Right lobe of liver (tissue), 6 donors: Measurements from ENCODE around the gene RAB4B. TPM values are rescaled to one million over a fixed set of nuclear protein-coding genes. Genes with fewer than 3 reads are reported as not detected.
A peak's percentile ranks its signal among the peaks of the same experiment; 100 is the strongest.
"Not testable (repeated sequence)": the region's sequence is repeated elsewhere in the genome, so short reads cannot be mapped to it uniquely, and the experiment has no call there.

Source experiments
- ATAC-seq, 4 donors: fragments of 200-7000 bp; cut with Tn5 transposase; one replicate each; pipeline ENCODE4 v1.9.1; 2020; ENCODE audit warnings: mild to moderate bottlenecking in 4 of 4, moderate library complexity in 4 of 4
- DNase-seq, 3 donors: peaks; one replicate each; pipeline ENCODE4 v3.0.0-alpha.2; 2020
- H3K27ac ChIP-seq, 3 donors: fragments of 200-600 bp; one replicate each; pipeline ENCODE4 v1.8.0; 2022
- H3K27me3 ChIP-seq, 2 donors: fragments of 200-600 bp; one replicate each; pipeline ENCODE4 v1.8.0; 2022
- H3K36me3 ChIP-seq, 4 donors: fragments of 200-600 bp; sonication (generic) in 1 of 4; one replicate each; pipeline versions ENCODE4 v1.5.1 to v1.8.0; 2017 to 2022; ENCODE audit warnings: control low read depth in 1 of 4
- H3K4me1 ChIP-seq, 4 donors: fragments of 200-600 bp; sonication (generic) in 1 of 4; one replicate each; pipeline versions ENCODE4 v1.5.1 to v1.8.0; 2017 to 2022; ENCODE audit warnings: control low read depth in 1 of 4
- H3K4me3 ChIP-seq, 3 donors: fragments of 200-600 bp; one replicate each; pipeline ENCODE4 v1.8.0; 2022
- H3K9me3 ChIP-seq, 4 donors: fragments of 200-600 bp; sonication (generic) in 1 of 4; one replicate each; pipeline versions ENCODE4 v1.5.1 to v1.8.0; 2017 to 2022; ENCODE audit warnings: control low read depth in 1 of 4
- CTCF ChIP-seq, 4 donors: fragments of 200-600 bp in 3 of 4; fragments of 450-650 bp in 1 of 4; IDR thresholded peaks; one replicate each; pipeline versions ENCODE4 v1.5.1 to v1.8.0; 2016 to 2022; ENCODE audit warnings: antibody characterized with exemption in 4 of 4, mild to moderate bottlenecking in 2 of 4
- POLR2A ChIP-seq: fragments of 450-650 bp; IDR thresholded peaks from one replicate; pipeline ENCODE4 v1.6.1; 2017; ENCODE audit warnings: antibody characterized with exemption, mild to moderate bottlenecking
- WGBS: methylation state at CpG from one replicate; pipeline ENCODE4 v1.1.6; 2018; ENCODE audit warnings: low coverage, low lambda C conversion rate; ENCODE audit not compliant: insufficient coverage; ENCODE audit errors: missing lambda C conversion rate; 5-methylcytosine and 5-hydroxymethylcytosine counted together
- intact Hi-C, 2 donors: fragments of 100-400 bp; cut with DNase I; formaldehyde crosslinking; loops; one replicate each; pipeline versions ENCODE4 v1.11.2 to v1.14.1; 2022
- total RNA-seq, 6 experiments: library from RNA; depleted of rRNA in 2 of 6; stranded (reverse); fragments of >200 nt in 2 of 6; fragmentation: NEBNext Ultra II Directional in 3 of 6; extraction: Animal tissue kit (Norgen Biotek cat#: 25700) in 3 of 6; gene quantifications; one replicate each; pipeline versions ENCODE4 v1.1.0 to v1.2.4, GENCODE V29; 2016 to 2023
- donor health status: DM: no; HTN: yes; CAD: no.
- donor health status: DM: no; HTN: no; CAD: no.
- donor health status: DM: no; HTN: no; CAD: no.
- donor health status: DM: no; HTN: yes; CAD: no.
- donor health status: DM: no; HTN: yes; CAD: no.

RAB4B gene
- total RNA-seq, 6 experiments from 2014 or later, result 6.4 to 17.2 (median 10.2) TPM

GRCh38 chr19:40836754-40837429 is 58.8 kb downstream of the RAB4B start:
- Histone ChIP-seq H3K4me1 (peaks cover 0 to 7% (median 3%) of the 10 kb centered on the region in 4 donors), H3K27me3 (no peaks in the 10 kb centered on the region), H3K4me3 (no peak overlapping the region), H3K36me3 (no peaks in the 10 kb centered on the region), H3K27ac (no peak overlapping the region), H3K9me3 (no peaks in the 10 kb centered on the region)
- ATAC-seq, result no peak
- no peak for DNase-seq
- TF ChIP-seq POLR2A, result no peak
- TF ChIP-seq CTCF (IDR thresholded peaks at IDR 0.05), result no peak
- WGBS, result 77% methylated on average over 5 of the region's 6 CpGs
- intact Hi-C loops, result no loop called here

GRCh38 chr19:40838477-40838876 is 60.4 kb downstream of the RAB4B start:
- H3K36me3 ChIP-seq, H3K4me3 ChIP-seq, ATAC-seq, intact Hi-C loops, H3K4me1 ChIP-seq, DNase-seq, H3K27ac ChIP-seq, H3K9me3 ChIP-seq, H3K27me3 ChIP-seq: not testable (repeated sequence)
- 67% methylated on average over 1 of the region's 1 CpG for WGBS

DNA sequence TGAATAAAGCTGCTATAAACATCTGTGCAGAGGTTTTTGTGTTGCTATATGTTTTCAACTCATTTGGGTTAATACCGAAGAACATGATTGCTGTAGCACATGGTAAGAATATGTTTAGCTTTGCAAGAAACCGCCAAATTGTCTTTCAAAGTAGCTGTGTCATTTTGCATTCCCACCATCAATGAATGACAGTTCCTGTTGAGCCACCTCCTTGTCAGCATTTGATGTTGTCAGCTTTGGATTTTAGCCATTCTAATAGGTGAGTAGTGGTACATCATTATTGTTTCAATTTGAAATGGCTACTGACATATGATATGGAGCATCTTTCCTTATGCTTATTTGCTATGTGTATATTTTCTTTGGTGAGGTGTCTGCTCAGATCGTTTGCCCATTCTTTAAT is 64.0 kb downstream of the RAB4B start:
- 19% methylated on average over 2 of the region's 3 CpGs for WGBS
- H3K4me3 ChIP-seq, H3K9me3 ChIP-seq, DNase-seq, H3K4me1 ChIP-seq, H3K27me3 ChIP-seq, H3K36me3 ChIP-seq, intact Hi-C loops, H3K27ac ChIP-seq: not testable (repeated sequence)
- ATAC-seq, result peak in 1 of 4 donors; percentile 14

DNA sequence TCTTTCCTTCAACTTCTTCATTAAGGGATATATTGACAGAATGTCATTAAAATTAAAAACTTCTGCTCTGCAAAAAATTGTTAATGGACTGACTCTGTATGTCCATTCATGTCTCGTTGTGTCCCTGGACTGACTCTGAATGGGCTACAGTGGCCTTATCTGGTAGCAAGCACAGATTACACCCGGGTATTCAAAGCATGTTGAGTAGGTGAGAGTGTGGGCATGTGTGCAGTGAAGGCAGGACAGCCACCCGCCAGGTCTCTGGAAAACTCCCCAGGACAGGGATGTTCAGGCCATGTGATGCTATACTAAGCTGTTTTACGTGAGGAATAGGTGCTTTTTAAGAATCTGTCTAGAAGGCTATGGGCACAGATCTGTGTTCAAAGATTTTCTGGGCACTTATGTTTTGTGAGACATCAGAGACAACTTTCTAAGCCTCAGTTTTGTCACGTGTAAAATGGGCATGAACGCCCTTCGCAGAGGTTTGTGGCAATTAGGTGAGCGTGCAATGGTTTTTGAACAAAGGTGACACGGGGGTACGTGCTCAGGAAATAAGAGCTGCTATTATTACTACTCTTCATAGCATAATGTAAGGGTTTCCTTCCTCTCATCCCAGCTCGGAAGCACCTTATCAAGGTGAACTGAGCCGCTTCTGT is 65.1 kb downstream of the RAB4B start:
- H3K27me3 ChIP-seq, H3K36me3 ChIP-seq, H3K4me1 ChIP-seq, DNase-seq, H3K4me3 ChIP-seq, H3K9me3 ChIP-seq, intact Hi-C loops, H3K27ac ChIP-seq: not testable (repeated sequence)
- 67% methylated on average over 6 of the region's 12 CpGs for WGBS
- ATAC-seq, result peak in 2 of 4 donors; percentile 1 to 6

- H3K9me3 ChIP-seq, H3K27me3 ChIP-seq, H3K27ac ChIP-seq, H3K4me3 ChIP-seq, H3K4me1 ChIP-seq, intact Hi-C loops: not testable (repeated sequence)
- 50% methylated on average over 4 of the region's 19 CpGs for WGBS
- peak; percentile 0 to 45 (median 10) for ATAC-seq
- H3K36me3 ChIP-seq, result peaks cover 0 to 12% (median 2%) of the 10 kb centered on the region in 4 donors
- DNase-seq, result peak in 1 of 3 donors; percentile 67
Observed at GRCh38 chr19:40843653-40844052, 65.6 kb downstream of the RAB4B start.

Other genes with a start within 250 kb of the RAB4B start
- 10 to 100 TPM; 16.1 to 29.0 (median 22.4) TPM for gene SHKBP1, start 201.4 kb upstream of the RAB4B start, total RNA-seq
- gene LTBP4, start 176.9 kb upstream of the RAB4B start, total RNA-seq, result 10 to 100 TPM; 19.3 to 40.8 (median 34.4) TPM
- 10 to 100 TPM in 3 of 6 experiments, 1 to 10 TPM in 3; 6.1 to 19.6 (median 10.5) TPM for gene NUMBL, start 87.6 kb upstream of the RAB4B start, total RNA-seq
- gene COQ8B, start 61.4 kb upstream of the RAB4B start, total RNA-seq, result 10 to 100 TPM; 15.1 to 30.6 (median 25.6) TPM
- 10 to 100 TPM in 3 of 6 experiments, 1 to 10 TPM in 3; 6.8 to 19.7 (median 11.1) TPM for gene ITPKC, start 61.1 kb upstream of the RAB4B start, total RNA-seq
- gene ACTMAP, start 27.8 kb upstream of the RAB4B start, total RNA-seq, result 10 to 100 TPM in 2 of 6 experiments, 1 to 10 TPM in 4; 2.9 to 11.2 (median 4.4) TPM
- 10 to 100 TPM; 21.4 to 33.1 (median 24.7) TPM for gene SNRPA, start 27.0 kb upstream of the RAB4B start, total RNA-seq
- gene MIA, start 2.7 kb upstream of the RAB4B start, total RNA-seq, result 1 to 10 TPM in 2 of 6 experiments, under 1 TPM in 1, not detected in 3; 0.86 to 1.9 (median 1.1) TPM
- 10 to 100 TPM; 34.5 to 47.0 (median 37.4) TPM for gene EGLN2, start 20.9 kb downstream of the RAB4B start, total RNA-seq
- gene CYP2A6, start 72.2 kb downstream of the RAB4B start, total RNA-seq, result 1,000 to 10,000 TPM in 3 of 6 experiments, 100 to 1,000 TPM in 1, 10 to 100 TPM in 2; 73.6 to 3,618 (median 1,239) TPM
- 1,000 to 10,000 TPM in 1 of 6 experiments, 100 to 1,000 TPM in 2, 10 to 100 TPM in 1, 1 to 10 TPM in 2; 2.5 to 2,068 (median 134) TPM for gene CYP2A7, start 104.0 kb downstream of the RAB4B start, total RNA-seq
- gene CYP2B6, start 213.0 kb downstream of the RAB4B start, total RNA-seq, result 1,000 to 10,000 TPM in 1 of 6 experiments, 100 to 1,000 TPM in 3, 1 to 10 TPM in 2; 7.9 to 5,721 (median 385) TPM